ENCODE measurements around the gene NAIF1.

GRCh38 chr9:128113526-128114325 is 46.6 kb upstream of the NAIF1 start:
- TF ChIP-seq CTCF (IDR thresholded peaks at IDR 0.05; ENCODE audit: low read depth, low read length) (no peak), EZH2phosphoT487 (IDR thresholded peaks at IDR 0.05; ENCODE audit: low read depth) (no peak)
